Endothelial cell of umbilical vein (primary cell): Measurements from ENCODE around the gene ENC1. TPM values are rescaled to one million over a fixed set of nuclear protein-coding genes. Genes with fewer than 3 reads are reported as not detected.

Source experiments
- BruUV-seq: library from RNA; stranded (reverse); fragments of 400-500 nt; replicated peaks from 2 replicates; lab custom pipeline; 2021; lab: Mats Ljungman, UMichigan
- CTCF ChIA-PET: fragments of 300-600, 350-600 bp; sonication (Branson Sonifier 250); formaldehyde crosslinking; loops from one replicate; lab custom pipeline; 2021; ENCODE audit warnings: antibody characterized with exemption, inconsistent platforms; lab: Charles Lee
- POLR2A ChIA-PET: fragments of 300-600, 350-600 bp; sonication (Branson Sonifier 250); formaldehyde crosslinking; loops from one replicate; lab custom pipeline; 2021; ENCODE audit warnings: antibody characterized with exemption, inconsistent platforms; lab: Charles Lee
- DNase-seq: peaks from one replicate; pipeline ENCODE4 v3.0.0-alpha.2; 2011; ENCODE audit warnings: low read depth, low spot score
- FAIRE-seq: peaks from 2 replicates; lab custom pipeline; 2011; peaks lifted over from hg19 to GRCh38; lab: Jason Lieb, UNC
- H2AFZ ChIP-seq: 2 replicates; pipeline ENCODE4 v1.6.0; 2012; ENCODE audit warnings: low read depth, low read length, control low read depth, inconsistent platforms
- H3K27ac ChIP-seq: 2 replicates; pipeline ENCODE4 v1.5.1; 2011; ENCODE audit warnings: low read depth, mild to moderate bottlenecking, control low read depth, low read length, moderate library complexity; ENCODE audit not compliant: insufficient read depth
- H3K27me3 ChIP-seq, 2 experiments: 2 replicates each; pipeline versions ENCODE4 v1.6.0 to v1.6.1; 2011; ENCODE audit warnings: low read length in 2 of 2, mixed read lengths in 1 of 2; ENCODE audit not compliant: control insufficient read depth in 2 of 2, insufficient read depth in 2 of 2
- H3K36me3 ChIP-seq, 2 experiments: 2 replicates in 1 of 2; 3 replicates in 1 of 2; pipeline ENCODE4 v1.5.1; 2011; ENCODE audit warnings: low read length in 2 of 2, mild to moderate bottlenecking in 1 of 2, moderate library complexity in 1 of 2; ENCODE audit not compliant: control insufficient read depth in 2 of 2, insufficient read depth in 2 of 2; ENCODE audit errors: extremely low read depth in 1 of 2
- H3K4me1 ChIP-seq: 3 replicates; pipeline ENCODE4 v1.5.1; 2011; ENCODE audit warnings: mild to moderate bottlenecking, low read length; ENCODE audit not compliant: control insufficient read depth, insufficient read depth; ENCODE audit errors: extremely low read depth
- H3K4me2 ChIP-seq: 2 replicates; pipeline ENCODE4 v1.6.1; 2011; ENCODE audit warnings: low read length, control low read depth, mixed read lengths; ENCODE audit not compliant: insufficient read depth
- H3K4me3 ChIP-seq, 3 experiments: fragments of 200-600 bp in 1 of 3; sonication (generic), shearing (Covaris generic) in 1 of 3; replicated peaks in 1 of 3; 2 replicates each; pipeline ENCODE4 v1.5.1; 2011 to 2016; ENCODE audit warnings: control low read depth in 3 of 3, low read length in 3 of 3, mild to moderate bottlenecking in 2 of 3, inconsistent platforms in 1 of 3, low read depth in 1 of 3, moderate library complexity in 1 of 3; ENCODE audit not compliant: insufficient read depth in 1 of 3
- H3K79me2 ChIP-seq: 2 replicates; pipeline ENCODE4 v1.6.0; 2012; ENCODE audit warnings: low read length, inconsistent platforms; ENCODE audit not compliant: control insufficient read depth, insufficient read depth
- H3K9ac ChIP-seq: replicated peaks from 2 replicates; pipeline ENCODE3; 2011; ENCODE audit warnings: low read length, control low read depth; ENCODE audit not compliant: insufficient read depth; ENCODE audit errors: extremely low read depth
- H3K9me1 ChIP-seq: replicated peaks from 3 replicates; pipeline ENCODE4 v1.6.0; 2011; ENCODE audit warnings: mild to moderate bottlenecking, low read length; ENCODE audit not compliant: control insufficient read depth, insufficient read depth; ENCODE audit errors: extremely low read depth
- H3K9me3 ChIP-seq: replicated peaks from 2 replicates; pipeline ENCODE4 v1.5.1; 2012; ENCODE audit warnings: low read length, inconsistent platforms; ENCODE audit not compliant: control insufficient read depth, insufficient read depth
- H4K20me1 ChIP-seq: replicated peaks from 2 replicates; pipeline ENCODE3; 2011; ENCODE audit warnings: mild to moderate bottlenecking, low read length; ENCODE audit not compliant: control insufficient read depth, insufficient read depth; ENCODE audit errors: extremely low read depth
- FOS ChIP-seq: IDR thresholded peaks from 2 replicates; pipeline ENCODE4 v1.6.1; 2011; ENCODE audit warnings: mild to moderate bottlenecking, low read length, moderate library complexity, borderline replicate concordance; ENCODE audit not compliant: insufficient read depth
- MYC ChIP-seq: IDR thresholded peaks from one replicate; pipeline ENCODE4 v1.6.1; 2011; ENCODE audit warnings: mild to moderate bottlenecking, low read depth, low read length
- POLR2AphosphoS5 ChIP-seq: IDR thresholded peaks from 2 replicates; pipeline ENCODE4 v1.6.1; 2012; ENCODE audit warnings: low read depth, mild to moderate bottlenecking, control low read depth, low read length, moderate library complexity; ENCODE audit not compliant: insufficient read depth
- dilution Hi-C: fragments of 300-500 bp; cut with MboI; formaldehyde crosslinking; loops from one replicate; pipeline ENCODE4 v1.15.0; 2019; ENCODE audit warnings: low sequenced_read_pairs; ENCODE audit not compliant: extremely low pct_ligation_motif_present
- intact Hi-C: fragments of 100-400 bp; cut with micrococcal nuclease; formaldehyde crosslinking; loops from one replicate; pipeline ENCODE4 v1.10.0; 2022
- polyA plus RNA-seq, 4 experiments: library from polyadenylated mRNA; depleted of rRNA in 3 of 4; stranded (reverse) in 3 of 4; unstranded in 1 of 4; fragments of >200 nt; gene quantifications; 2 replicates each; pipeline versions ENCODE4 v1.2.1 to v1.2.3, GENCODE V29; 2011 to 2012; ENCODE audit warnings: missing spikeins in 1 of 4
- total RNA-seq: library from RNA; stranded (reverse); gene quantifications from 2 replicates; pipeline ENCODE4 v1.2.3, GENCODE V29; 2021
- TF ChIP-seq, protein P1 (sequence below), 2 donors: IDR thresholded peaks; 1 replicate in 1 of 2; 2 replicates in 1 of 2; pipeline ENCODE4 v1.5.1; 2011; ENCODE audit warnings: low read length in 2 of 2, mild to moderate bottlenecking in 2 of 2, moderate library complexity in 2 of 2, control low read depth in 1 of 2, inconsistent platforms in 1 of 2, low read depth in 1 of 2; ENCODE audit not compliant: insufficient read depth in 1 of 2; ENCODE audit errors: extremely low read depth in 1 of 2
- TF ChIP-seq, protein P2 (sequence below): IDR thresholded peaks from 2 replicates; pipeline ENCODE4 v1.6.1; 2011; ENCODE audit not compliant: insufficient read depth, insufficient read length

The ENC1 gene
- total and polyA plus RNA-seq, 2 donors (not counting 3 experiments of a cell fraction or from before 2014, with no cell fraction given) = 42.2 to 53.3 TPM

GRCh38 chr5:74579215-74579614 is 61.3 kb downstream of the ENC1 start:
- intact Hi-C loops (no loop called here), dilution Hi-C loops (no loop called here)
- ChIA-PET POLR2A (no interaction called here), CTCF (no interaction called here)
- no peaks in the 10 kb centered on the region for H3K79me2 ChIP-seq
- H3K27ac ChIP-seq = no peak overlapping the region
- H3K4me1 ChIP-seq = peaks cover 34% of the 10 kb centered on the region
- H3K36me3 ChIP-seq = no peaks in the 10 kb centered on the region
- H3K9me3 ChIP-seq = no peaks in the 10 kb centered on the region
- H3K27me3 ChIP-seq = no peaks in the 10 kb centered on the region
- no TSS peak for BruUV-seq
- no peak overlapping the region for H2AFZ ChIP-seq
- H3K9me1 ChIP-seq = no peaks in the 10 kb centered on the region
- H3K4me3 ChIP-seq = no peak overlapping the region
- H4K20me1 ChIP-seq = no peaks in the 10 kb centered on the region
- TF ChIP-seq, protein P1, sequence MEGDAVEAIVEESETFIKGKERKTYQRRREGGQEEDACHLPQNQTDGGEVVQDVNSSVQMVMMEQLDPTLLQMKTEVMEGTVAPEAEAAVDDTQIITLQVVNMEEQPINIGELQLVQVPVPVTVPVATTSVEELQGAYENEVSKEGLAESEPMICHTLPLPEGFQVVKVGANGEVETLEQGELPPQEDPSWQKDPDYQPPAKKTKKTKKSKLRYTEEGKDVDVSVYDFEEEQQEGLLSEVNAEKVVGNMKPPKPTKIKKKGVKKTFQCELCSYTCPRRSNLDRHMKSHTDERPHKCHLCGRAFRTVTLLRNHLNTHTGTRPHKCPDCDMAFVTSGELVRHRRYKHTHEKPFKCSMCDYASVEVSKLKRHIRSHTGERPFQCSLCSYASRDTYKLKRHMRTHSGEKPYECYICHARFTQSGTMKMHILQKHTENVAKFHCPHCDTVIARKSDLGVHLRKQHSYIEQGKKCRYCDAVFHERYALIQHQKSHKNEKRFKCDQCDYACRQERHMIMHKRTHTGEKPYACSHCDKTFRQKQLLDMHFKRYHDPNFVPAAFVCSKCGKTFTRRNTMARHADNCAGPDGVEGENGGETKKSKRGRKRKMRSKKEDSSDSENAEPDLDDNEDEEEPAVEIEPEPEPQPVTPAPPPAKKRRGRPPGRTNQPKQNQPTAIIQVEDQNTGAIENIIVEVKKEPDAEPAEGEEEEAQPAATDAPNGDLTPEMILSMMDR (IDR thresholded peaks at IDR 0.05; ENCODE audit: extremely low read depth in 1 of 2, insufficient read depth in 1 of 2, low read depth in 1 of 2, low read length in 2 of 2) = no peak
- TF ChIP-seq, protein P2, sequence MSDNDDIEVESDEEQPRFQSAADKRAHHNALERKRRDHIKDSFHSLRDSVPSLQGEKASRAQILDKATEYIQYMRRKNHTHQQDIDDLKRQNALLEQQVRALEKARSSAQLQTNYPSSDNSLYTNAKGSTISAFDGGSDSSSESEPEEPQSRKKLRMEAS = no peak
- TF ChIP-seq MYC (no peak), FOS (no peak), POLR2AphosphoS5 (no peak)
- H3K9ac ChIP-seq = no peak overlapping the region
- DNase-seq (no peak), FAIRE-seq (no peak)
- H3K4me2 ChIP-seq = no peak overlapping the region
